HG02798 (cell line): ENCODE data around the gene TMEM121B.

Experiments
- ATAC-seq: cut with Tn5 transposase; IDR thresholded peaks from one replicate; pipeline ENCODE4 v1.9.1; 2021; ENCODE audit warnings: mild to moderate bottlenecking; ENCODE audit not compliant: unreplicated experiment, poor library complexity

The TMEM121B gene

DNA sequence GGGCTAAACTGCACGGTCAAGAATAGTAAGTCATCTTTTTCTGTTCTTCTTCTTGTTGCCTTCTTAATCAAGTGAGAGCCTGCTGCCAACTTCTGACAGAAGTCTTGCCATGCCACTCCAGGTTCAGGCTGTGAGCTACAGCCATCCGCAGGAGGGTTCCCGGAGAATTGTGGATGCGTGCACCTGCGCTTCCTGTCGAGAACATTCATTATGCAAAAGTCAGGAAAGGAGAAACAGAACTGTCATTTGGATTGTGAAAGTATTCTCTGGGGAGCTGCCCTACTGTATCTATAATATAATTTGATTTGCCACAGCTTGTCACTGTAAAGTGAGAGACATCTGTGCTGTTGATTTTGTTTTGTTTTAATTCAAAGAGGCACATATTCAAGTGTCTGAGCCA is 24.1 kb downstream of the TMEM121B start:
- no peak for ATAC-seq

DNA sequence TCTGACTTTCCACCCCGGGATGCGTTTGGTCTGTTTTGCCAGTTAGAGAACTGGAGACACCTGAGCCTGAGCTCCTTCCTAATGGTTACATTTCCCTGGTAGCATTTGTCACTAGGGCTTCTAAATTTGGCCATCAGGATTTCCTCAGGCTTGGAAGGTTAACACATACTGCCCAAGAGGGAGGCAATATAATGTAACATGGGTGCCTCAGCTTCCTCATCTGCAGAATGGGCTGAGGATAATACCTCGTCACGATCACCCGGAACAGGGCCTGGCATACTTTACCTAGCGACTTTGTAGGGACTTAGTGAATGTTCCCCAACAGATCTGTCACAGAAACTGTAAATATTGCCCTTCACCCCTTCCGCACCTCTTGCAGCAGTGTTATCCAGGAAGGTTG is 25.1 kb downstream of the TMEM121B start:
- ATAC-seq, result no peak

DNA sequence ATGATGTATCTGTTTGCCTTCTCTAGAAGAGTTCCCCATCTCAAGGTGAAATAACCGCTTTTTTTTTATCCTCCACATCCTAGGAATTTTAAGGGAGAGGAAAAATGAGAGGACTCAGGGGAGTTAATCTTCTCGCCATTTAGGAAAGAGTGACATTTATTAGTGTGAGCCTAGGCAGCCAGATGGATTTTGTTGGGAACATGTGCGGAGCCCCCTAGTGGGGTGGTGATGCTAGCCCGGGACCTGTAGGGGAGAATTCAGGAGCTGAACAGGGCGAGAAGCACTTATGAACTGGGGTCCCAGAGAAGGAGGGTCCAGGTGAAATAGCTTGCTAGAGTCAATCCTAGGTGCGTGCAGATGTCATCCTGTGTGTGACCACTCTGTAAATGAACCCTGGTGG is 25.6 kb downstream of the TMEM121B start:
- ATAC-seq, result no peak

DNA sequence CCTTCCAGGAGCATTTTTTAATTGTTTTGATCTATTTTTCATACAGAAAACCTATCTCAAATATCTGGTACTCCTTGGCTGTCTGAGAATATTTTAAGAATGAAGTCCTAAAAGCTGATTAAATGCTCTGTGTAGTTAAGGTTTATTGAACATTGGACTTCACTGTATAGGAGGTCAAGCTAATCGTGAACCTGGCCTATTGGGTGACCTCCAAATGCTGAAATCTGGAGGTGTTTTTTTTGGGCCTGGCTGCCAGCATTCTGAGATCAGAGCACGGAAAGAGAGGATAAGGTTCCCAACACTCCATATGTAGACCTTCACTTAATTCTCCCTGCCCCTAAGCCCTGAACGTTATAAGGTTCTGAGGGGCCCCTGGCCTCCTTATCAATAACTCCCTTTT is 28.1 kb downstream of the TMEM121B start:
- no peak for ATAC-seq

DNA sequence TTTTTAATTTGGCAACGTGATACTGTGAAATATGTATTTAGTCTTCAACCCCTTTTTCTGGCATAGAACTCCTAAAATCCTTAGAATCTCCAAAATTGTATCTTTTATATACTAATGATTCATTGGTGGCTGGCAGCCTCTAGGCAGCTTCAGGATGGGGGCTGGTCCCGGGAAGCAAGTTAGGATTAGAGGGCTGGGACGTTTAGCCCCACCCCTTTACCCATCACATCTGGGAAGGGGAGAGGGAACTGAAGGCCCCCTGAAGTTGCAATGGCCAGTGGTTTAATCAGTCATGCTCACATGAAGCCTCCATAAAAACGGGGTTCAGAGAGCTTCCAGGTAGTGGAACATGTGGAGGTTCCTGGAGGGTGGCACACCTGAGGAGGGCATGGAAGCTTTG is 29.3 kb downstream of the TMEM121B start:
- ATAC-seq, result no peak

DNA sequence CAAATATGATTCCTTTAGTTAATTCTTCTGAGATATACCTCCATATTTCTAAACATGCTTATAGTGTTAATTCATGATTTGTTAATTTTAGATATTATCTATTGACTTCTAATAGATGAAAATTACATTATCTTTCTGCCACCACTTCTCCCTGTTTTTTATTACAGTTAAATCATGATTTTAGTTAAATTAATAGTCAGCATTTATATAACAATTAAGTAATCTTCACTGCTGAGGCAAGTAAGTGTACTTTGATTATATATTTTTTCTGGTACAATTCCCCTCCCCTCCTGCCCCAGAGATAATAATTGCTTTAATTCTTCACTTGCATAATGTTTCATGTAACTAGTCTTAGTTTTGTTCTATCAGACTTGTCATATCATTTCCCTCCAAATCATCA is 30.6 kb downstream of the TMEM121B start:
- no peak for ATAC-seq

DNA sequence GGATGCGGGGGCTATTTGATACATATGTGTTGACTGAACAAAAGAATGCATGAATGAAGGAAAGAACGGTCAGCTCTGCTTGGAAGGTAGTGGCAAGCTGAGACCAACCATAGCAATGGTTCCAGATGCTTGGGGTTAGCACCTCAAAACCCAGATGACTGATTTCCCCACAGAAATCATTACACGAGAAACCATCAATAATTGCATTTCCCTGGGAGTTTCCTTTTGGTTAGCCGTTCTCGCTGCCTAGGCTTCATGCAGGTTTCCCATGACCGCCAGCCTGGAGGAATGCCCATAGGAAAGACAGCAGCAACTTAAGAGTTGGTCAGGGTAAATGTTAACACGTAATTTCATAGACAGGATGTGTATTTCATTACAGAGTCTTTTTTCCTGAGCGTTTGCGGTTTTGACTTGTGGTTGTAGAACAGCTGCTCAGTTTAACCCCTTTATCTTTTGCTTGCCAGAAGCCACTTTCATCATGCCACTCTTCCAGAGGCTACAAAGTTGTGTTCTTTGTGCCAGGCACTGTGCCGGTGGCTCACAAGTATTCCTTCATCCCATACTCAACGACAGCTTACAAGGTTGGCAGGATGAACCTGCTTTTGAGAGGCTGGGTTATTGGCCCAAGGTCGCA is 33.5 kb downstream of the TMEM121B start:
- peak; percentile 31 for ATAC-seq

DNA sequence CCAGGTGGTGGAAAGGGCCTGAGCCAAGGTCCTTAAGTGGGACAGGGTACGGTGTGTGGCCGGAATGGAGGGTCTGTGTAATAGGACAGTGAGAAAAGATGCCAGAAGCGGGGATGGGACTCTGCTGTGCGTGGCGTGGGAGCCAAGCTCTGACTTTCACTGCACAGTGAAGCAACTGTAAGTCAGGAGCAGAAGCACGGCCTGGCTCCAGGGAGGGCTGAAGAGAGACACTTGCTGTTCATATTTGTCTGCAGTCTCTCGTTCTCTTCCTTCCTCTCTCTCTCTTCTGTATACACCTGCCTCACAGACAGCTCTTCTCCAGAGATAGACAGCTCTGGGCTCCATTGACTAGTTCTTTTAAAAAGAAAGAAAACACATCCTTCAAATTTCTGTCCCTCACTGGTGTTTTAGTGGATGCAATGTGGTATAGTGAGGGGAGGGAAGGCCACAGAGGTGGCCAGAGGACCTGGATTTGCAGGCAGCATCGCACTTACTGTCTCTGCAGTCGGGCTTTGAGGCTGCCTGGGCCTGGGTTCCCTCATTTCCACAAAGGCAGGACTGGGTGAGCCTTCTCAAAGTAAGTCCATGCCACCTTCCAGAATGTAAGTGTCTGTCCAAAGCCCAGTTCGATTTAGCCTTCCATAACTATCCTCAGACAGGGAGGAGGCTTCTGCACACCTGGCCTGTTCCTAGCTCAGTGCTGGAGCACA is 34.2 kb downstream of the TMEM121B start:
- ATAC-seq, result no peak

DNA sequence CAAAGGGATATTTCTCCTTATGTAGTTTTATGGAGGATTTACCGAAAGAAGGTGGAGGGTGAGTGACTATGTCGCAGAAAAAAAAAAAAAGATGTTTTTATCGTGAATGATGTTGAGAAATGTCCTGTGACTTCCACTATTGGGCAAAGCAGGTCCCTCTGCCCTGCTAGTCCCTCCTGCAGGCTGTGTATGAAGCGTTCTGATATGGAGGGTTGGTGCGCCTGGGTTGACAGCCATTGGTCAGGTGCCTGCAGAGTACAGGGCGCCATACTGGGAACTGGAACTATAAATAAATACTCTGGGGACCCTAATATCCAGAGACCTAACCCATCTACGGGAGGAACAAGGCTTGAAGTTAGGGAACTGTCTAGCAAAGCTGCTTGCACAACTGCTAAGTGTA is 34.9 kb downstream of the TMEM121B start:
- no peak for ATAC-seq

DNA sequence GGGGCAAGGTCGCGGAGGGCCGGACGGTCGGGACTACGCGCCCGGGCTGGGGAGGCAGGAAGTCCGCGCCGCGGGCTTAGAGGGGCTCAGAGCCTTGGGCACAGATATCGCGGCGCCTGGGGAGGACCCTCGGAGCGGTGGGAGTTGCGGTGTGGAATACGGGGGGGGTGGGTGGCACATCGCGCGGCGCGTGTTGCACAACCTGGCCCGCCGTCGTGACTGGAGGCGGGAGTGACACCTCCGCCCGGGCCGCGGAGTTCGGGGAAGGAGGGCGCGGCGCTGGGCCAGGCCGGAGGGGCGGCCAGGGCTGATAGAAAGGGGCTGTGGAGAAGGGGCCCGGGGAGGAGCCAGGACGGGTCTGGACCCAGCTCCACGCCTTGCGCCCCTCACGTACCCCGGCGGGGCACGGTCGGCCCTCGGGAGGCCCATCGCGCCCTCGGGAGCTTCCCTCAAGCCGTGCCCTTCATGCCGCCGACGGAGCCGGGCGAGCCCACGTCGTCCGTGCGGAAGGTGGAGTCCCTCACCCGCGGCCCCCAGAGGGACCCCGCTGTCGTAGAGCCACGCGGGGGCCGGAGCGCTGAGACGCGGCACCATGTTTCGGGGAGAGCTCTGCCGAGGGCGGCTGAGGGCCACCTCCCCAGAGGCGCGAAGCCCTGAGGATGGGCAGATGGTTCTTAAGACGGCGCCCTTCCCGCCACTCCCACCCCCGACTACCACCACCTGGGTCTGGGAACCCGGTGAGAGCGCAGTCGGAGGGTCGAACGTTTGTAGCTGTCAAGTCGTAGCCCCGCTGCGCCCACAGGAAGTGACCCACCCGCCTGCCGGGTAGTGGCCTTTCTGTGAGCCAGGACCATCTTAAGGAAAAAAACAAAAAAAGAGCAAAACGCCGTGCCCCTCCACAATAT is 35.6 kb downstream of the TMEM121B start:
- no peak for ATAC-seq

DNA sequence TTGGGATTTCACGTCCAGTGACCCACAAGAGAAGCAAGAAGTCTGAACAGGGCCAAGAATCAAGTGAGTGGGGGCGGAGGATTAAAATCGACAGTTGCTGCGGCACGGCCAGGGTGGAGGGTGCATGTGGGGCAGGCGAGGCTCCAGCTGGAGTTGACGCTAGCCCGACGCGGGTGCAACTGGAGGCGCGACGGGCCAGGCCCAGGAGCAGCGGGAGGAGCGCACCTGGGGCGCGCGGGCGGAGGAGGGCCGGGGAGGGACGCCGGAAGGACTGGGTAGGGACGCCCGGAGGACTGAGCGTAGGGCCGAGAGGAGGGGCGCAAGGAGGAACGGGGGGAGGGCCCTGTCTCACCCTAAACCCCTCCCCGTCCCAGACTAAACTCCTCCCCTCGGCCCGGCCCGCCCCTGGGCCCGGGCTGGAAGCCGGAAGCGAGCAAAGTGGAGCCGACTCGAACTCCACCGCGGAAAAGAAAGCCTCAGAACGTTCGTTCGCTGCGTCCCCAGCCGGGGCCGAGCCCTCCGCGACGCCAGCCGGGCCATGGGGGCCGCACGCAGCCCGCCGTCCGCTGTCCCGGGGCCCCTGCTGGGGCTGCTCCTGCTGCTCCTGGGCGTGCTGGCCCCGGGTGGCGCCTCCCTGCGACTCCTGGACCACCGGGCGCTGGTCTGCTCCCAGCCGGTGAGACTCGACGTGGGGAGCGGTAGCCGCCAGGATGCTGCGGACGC is 36.4 kb downstream of the TMEM121B start, which contains the start of gene IL17RA:
Gene IL17RA, plus strand, starts transcription at position 447 of the 723 bp plus-strand sequence. Its CDS starts 92 bp downstream, at position 539.
- peak; percentile 95 for ATAC-seq

DNA sequence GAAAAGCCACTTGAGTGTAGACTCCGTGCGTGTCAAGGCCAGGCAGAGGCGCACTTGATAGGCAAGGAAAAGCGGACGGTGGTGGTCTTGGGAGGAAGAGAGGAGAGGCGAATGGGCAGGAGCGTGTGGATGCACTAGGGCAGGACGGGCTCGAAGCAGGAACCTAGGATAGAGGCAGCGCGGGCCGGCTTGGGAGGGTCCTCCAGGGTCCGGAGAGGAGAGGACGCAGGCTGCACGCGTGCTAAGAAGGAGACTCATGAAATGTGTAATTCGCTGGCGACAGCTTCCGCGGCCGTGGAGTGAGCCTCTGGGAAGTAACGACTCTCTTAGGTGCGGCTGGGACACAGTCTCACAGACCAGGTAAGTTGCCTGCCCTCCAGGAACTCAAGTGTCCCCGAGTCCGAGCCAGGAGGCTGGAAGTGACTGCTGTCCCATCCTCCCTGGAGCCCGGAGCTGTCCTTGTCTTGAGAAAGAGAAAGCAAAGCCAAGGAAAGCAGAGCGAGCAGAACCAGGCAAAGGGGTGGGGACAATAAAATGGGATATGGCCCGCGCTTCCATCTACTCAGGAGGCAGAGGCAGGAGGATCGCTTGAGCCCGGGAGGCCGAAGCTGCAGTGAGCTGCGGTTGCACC is 37.2 kb downstream of the TMEM121B start:
- ATAC-seq, result no peak

DNA sequence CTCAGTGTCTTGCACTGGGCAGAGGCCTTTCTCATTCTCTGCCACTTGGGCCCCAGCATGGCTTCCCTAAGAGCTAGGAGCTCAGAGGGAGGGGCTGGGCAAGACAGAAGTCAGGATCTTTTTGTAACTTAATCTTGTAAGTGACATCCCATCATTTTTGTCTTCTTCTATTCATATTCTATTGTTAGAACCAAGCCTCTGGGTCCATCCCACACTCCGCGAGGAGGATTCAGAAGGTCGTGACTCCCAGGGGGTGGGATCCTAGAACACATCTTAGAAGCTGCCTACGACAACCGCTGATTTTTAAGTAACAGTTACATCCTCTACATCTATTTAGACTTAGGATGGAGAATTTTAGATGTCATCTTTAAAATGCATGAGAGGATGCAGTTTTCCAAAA is 37.9 kb downstream of the TMEM121B start:
- no peak for ATAC-seq

DNA sequence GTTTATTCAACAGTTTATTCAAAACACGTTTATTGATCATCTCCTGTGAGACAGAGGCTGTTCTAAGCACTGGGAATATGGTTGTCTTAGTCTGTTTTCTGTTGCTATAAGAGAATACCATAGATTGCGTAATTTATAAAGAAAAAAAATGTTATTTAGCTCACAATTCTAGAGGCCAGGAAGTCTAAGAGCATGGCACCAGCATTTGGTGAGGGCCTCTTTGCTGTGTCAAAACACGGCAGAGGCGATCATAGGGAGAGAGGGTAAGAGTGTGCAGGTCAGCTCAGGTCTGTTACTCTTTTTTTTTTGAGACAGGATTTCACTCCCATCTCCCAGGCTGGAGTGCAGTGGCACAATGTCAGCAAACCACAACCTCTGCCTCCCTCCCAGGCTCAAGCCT is 41.6 kb downstream of the TMEM121B start:
- no peak for ATAC-seq

DNA sequence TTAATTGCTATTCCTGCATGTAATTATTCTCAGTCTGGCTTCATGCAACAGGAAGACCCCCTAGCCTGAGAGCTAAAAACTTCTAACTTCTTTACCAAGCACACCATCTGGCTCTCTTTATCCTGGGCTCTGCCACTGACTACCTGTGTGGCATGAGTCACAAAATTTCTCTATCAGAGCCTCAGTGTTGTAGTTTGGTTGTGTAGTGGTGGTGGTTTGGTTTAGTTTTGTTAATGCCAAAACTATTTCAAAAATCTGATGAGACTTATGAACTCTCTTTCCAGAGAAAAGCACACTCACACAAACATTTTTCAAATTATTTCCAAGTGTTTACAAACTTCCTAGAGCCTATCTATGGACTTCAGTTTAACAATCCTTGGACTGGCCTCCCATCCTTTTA is 43.9 kb downstream of the TMEM121B start:
- no peak for ATAC-seq

DNA sequence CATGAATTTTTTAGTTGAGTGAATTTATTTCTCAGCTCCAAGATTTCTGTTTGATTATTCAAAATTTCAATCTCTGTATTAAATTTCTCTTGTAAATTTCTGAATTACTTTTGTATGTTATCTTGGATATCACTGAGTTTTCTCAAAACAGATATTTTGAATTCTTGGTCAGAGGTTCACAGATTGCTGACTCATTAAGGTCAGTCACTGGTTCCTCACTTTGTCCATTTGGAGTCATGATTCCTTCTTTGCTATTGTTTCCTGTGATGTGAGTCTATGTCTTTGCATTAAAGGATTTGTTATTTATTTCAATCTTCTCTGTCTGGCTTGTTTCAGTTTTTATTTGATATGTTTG is 46.5 kb downstream of the TMEM121B start:
- ATAC-seq, result no peak

DNA sequence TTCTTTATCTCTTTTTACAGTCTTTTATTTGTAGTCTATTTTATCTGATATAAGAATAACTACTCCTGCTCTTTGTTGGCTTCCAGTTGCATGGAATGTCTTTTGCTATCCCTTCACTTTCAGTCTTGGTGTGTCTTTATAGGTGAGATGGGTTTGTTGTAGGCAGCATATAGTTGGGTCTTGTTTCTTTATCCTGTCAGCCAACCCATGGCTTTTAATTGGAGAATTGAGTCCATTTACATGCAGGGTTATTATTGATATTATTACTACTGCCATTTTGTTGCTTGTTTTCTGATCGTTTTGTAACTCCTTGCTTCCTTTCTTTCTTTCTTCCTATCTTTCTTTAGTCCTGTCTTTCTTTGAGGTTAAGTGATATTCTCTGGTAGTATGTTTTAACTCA is 48.3 kb downstream of the TMEM121B start:
- no peak for ATAC-seq
